DND-41 (cell line): ENCODE results near the gene IVNS1ABP.

ENCODE experiments used
- CTCF ChIP-seq: IDR thresholded peaks from 2 replicates; pipeline ENCODE4 v1.5.1; 2012; ENCODE audit warnings: borderline replicate concordance, low read length, moderate library complexity, mild to moderate bottlenecking; ENCODE audit not compliant: poor library complexity, severe bottlenecking; ENCODE audit errors: extremely low read depth
- EZH2 ChIP-seq: IDR thresholded peaks from 3 replicates; pipeline ENCODE4 v1.6.1; 2012; ENCODE audit warnings: borderline replicate concordance, low read depth, mild to moderate bottlenecking, moderate library complexity, low read length, inconsistent platforms; ENCODE audit not compliant: severe bottlenecking

- no peak for TF ChIP-seq CTCF
- TF ChIP-seq EZH2: no peak
These were observed 17.1 kb upstream of the IVNS1ABP start for GRCh38 chr1:185334182-185334581.
